ENCODE results near the gene BLTP3B.

BLTP3B gene

GRCh38 chr12:100110276-100110675 lies 32.4 kb downstream of the BLTP3B start:
- no peak for DNase-seq (ENCODE audit: low read depth in 2 of 2)

DNA sequence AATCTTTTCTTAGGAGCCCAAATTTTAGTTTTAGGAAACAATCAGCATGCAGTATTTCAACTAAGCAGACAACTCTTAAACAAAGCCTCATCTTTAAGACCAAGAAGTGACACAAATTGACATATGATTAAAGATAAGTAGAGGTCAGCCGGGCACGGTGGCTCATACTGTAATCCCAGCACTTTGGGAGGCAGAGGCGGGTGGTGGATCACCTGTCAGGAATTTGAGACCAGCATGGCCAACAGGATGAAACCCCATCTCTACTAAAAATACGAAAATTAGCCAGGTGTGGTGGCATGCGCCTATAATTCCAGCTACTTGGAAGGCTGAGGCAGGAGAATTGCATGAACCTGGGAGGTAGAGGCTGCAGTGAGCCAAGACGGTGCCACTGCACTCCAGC lies 35.8 kb downstream of the BLTP3B start:
- no peak for DNase-seq (ENCODE audit: low read depth in 2 of 2)

DNA sequence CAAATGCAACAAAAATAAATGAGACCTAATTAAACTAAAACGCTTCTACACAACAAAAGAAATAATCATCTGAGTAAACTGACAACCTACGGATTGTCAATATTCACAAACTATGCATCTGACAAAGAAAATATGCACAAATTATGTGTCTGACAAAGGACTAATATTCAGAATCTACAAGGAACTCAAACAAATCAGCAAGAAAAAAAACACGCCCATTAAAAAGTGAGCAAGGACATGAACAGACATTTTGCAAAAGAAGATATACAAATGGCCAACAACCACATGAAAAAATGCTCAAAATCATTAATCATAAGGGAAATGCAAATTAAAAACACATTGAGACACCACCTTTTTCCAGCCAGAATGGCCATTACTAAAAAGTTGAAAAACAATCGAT lies 37.0 kb downstream of the BLTP3B start:
- no peak for DNase-seq (ENCODE audit: low read depth in 2 of 2)

DNA sequence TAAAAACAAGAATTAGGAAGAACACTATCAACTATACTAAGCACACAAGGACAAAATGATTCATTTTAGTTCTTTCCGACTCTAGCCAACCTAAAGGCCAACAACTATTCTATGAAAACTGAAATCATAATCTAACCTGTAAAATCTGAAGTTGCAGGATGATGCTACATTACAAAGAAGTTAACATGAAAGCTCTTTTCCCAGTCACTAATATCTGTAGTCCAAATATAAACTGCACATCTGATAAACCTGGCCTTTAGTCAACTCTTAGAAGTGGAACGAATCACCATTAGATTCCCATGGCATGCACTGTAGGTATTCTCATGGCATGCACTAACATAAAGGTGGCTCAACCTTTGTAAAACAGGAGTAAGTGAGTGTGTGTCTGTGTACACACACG lies 41.7 kb downstream of the BLTP3B start:
- no peak for DNase-seq (ENCODE audit: low read depth in 2 of 2)

Measured in stimulated activated CD8-positive, alpha-beta memory T cell treated with anti-CD3 and anti-CD28 coated beads, Interleukin-15, amount 100 ng/mL, for 4 hours (primary cell).